MM.1S (cell line): ENCODE data around the gene FAM124A.

Source experiments
- DNase-seq: peaks from one replicate; pipeline ENCODE4 v3.0.0-alpha.2; 2015
- H2AFZ ChIP-seq: fragments of 300-600 bp; sonication (generic); 2 replicates; pipeline ENCODE4 v1.6.0; 2016; ENCODE audit warnings: antibody characterized with exemption, low read length
- H3F3A ChIP-seq: fragments of 300-600 bp; sonication (generic); 2 replicates; pipeline ENCODE4 v1.6.1; 2016; ENCODE audit warnings: mild to moderate bottlenecking, antibody characterized with exemption, low read length, moderate library complexity, mixed read lengths; ENCODE audit not compliant: insufficient read depth
- H3K27ac ChIP-seq: fragments of 300-600 bp; sonication (generic); 2 replicates; pipeline ENCODE4 v1.5.1; 2016; ENCODE audit warnings: mild to moderate bottlenecking, low read length
- H3K27me3 ChIP-seq: fragments of 300-600 bp; sonication (generic); replicated peaks from 2 replicates; pipeline ENCODE4 v1.6.0; 2016; ENCODE audit warnings: low read length; ENCODE audit not compliant: insufficient read depth
- H3K36me3 ChIP-seq: fragments of 300-600 bp; sonication (generic); replicated peaks from 2 replicates; pipeline ENCODE4 v1.6.1; 2016; ENCODE audit warnings: mild to moderate bottlenecking, low read length, mixed read lengths; ENCODE audit not compliant: insufficient read depth
- H3K4me1 ChIP-seq: fragments of 300-600 bp; sonication (generic); 2 replicates; pipeline ENCODE4 v1.6.1; 2016; ENCODE audit warnings: low read length, mixed read lengths
- H3K4me2 ChIP-seq: fragments of 300-600 bp; sonication (generic); 2 replicates; pipeline ENCODE4 v1.6.0; 2016; ENCODE audit warnings: low read depth, low read length
- H3K4me3 ChIP-seq: fragments of 300-600 bp; sonication (generic); 2 replicates; pipeline ENCODE4 v1.5.1; 2016; ENCODE audit warnings: low read length, mixed read lengths
- H3K79me2 ChIP-seq: fragments of 300-600 bp; sonication (generic); 2 replicates; pipeline ENCODE4 v1.6.1; 2016; ENCODE audit warnings: mixed run types, low read length, mixed read lengths
- H3K9ac ChIP-seq: fragments of 300-600 bp; sonication (generic); 2 replicates; pipeline ENCODE4 v1.6.1; 2016; ENCODE audit warnings: low read length, mixed read lengths
- H3K9me2 ChIP-seq: fragments of 300-600 bp; sonication (generic); replicated peaks from 2 replicates; pipeline ENCODE4 v1.6.1; 2016; ENCODE audit warnings: mild to moderate bottlenecking, low read length, mixed read lengths; ENCODE audit not compliant: insufficient read depth
- H3K9me3 ChIP-seq: fragments of 300-600 bp; sonication (generic); replicated peaks from 2 replicates; pipeline ENCODE4 v1.6.1; 2016; ENCODE audit warnings: mild to moderate bottlenecking, low read length, mixed read lengths; ENCODE audit not compliant: insufficient read depth
- H4K20me1 ChIP-seq: fragments of 300-600 bp; sonication (generic); 2 replicates; pipeline ENCODE4 v1.6.1; 2016; ENCODE audit warnings: mild to moderate bottlenecking, low read length, moderate library complexity, mixed read lengths; ENCODE audit not compliant: insufficient read depth
- CTCF ChIP-seq: fragments of 300-600 bp; sonication (generic); IDR thresholded peaks from 2 replicates; pipeline ENCODE4 v1.5.1; 2016; ENCODE audit warnings: antibody characterized with exemption, low read length, mixed read lengths
- EZH2 ChIP-seq: fragments of 300-600 bp; sonication (generic); optimal IDR thresholded peaks from 2 replicates; pipeline ENCODE3; 2017; ENCODE audit warnings: low read depth, mild to moderate bottlenecking, antibody characterized with exemption, low read length, mixed read lengths
- EZH2phosphoT487 ChIP-seq: fragments of 300-600 bp; sonication (generic); IDR thresholded peaks from 2 replicates; pipeline ENCODE4 v1.6.1; 2018; ENCODE audit warnings: antibody characterized with exemption, low read length

The FAM124A gene

DNA sequence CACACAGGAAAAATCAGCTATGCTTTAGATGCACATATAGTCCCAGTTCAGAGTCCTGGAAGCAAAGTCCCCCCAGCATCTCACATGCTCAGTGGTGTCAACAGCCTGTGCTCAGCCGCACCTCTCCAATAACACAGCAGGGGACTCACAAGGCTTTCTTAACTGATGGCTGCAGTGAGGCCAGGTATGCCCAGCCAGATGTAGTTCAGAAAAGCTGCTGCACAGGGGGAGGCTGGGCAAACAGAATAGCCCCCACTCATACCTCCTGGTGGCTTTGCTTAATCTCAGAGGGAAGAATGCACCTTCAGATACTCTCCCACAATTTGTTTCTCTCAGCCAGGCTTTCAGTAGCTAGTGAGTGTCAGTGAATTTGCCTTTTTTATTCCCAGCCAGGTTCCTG, 33.4 kb downstream of the FAM124A start:
- Histone ChIP-seq H3K4me1 (peaks cover 13% of the 10 kb centered on the region; the same call in 1 of the 2 replicates), H3K9ac (no peak overlapping the region), H3K9me2 (no peaks in the 10 kb centered on the region), H3K27ac (no peak overlapping the region), H3K79me2 (no peaks in the 10 kb centered on the region), H3K4me3 (no peak overlapping the region), H3K27me3 (no peaks in the 10 kb centered on the region), H3K36me3 (no peaks in the 10 kb centered on the region), H2AFZ (no peak overlapping the region), H3K9me3 (no peaks in the 10 kb centered on the region), H3F3A (no peaks in the 10 kb centered on the region), H3K4me2 (no peak overlapping the region), H4K20me1 (no peaks in the 10 kb centered on the region)
- no peak for DNase-seq
- TF ChIP-seq EZH2 (no peak), CTCF (no peak), EZH2phosphoT487 (no peak)

DNA sequence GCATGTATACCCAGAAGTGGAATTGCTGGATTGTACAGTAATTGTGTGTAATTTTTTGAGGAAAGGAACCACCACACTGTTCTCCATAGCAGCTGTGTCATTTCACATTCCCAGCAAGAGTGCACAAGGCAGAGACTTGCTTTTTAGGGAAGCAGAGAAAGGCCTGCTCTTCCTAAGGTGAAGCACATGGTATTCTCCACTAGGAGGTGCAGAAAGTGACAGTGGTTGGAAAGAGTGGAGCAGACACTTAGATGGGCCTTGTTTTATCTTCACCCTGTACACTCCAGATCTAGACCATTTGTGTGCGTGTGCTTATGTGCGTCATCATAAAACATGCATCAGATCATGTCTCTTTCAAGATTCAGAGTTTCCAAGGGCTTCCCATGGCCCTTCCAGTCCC, 35.0 kb downstream of the FAM124A start:
- Histone ChIP-seq H3F3A (no peaks in the 10 kb centered on the region), H3K9me2 (no peaks in the 10 kb centered on the region), H3K4me1 (peaks cover 13% of the 10 kb centered on the region; the same call in 1 of the 2 replicates), H3K79me2 (no peaks in the 10 kb centered on the region), H3K4me3 (no peak overlapping the region), H4K20me1 (no peaks in the 10 kb centered on the region), H3K27ac (no peak overlapping the region), H3K4me2 (no peak overlapping the region), H3K36me3 (no peaks in the 10 kb centered on the region), H2AFZ (no peak overlapping the region), H3K9me3 (no peaks in the 10 kb centered on the region), H3K9ac (no peak overlapping the region), H3K27me3 (no peaks in the 10 kb centered on the region)
- no peak for DNase-seq
- TF ChIP-seq CTCF (no peak), EZH2phosphoT487 (no peak), EZH2 (no peak)

DNA sequence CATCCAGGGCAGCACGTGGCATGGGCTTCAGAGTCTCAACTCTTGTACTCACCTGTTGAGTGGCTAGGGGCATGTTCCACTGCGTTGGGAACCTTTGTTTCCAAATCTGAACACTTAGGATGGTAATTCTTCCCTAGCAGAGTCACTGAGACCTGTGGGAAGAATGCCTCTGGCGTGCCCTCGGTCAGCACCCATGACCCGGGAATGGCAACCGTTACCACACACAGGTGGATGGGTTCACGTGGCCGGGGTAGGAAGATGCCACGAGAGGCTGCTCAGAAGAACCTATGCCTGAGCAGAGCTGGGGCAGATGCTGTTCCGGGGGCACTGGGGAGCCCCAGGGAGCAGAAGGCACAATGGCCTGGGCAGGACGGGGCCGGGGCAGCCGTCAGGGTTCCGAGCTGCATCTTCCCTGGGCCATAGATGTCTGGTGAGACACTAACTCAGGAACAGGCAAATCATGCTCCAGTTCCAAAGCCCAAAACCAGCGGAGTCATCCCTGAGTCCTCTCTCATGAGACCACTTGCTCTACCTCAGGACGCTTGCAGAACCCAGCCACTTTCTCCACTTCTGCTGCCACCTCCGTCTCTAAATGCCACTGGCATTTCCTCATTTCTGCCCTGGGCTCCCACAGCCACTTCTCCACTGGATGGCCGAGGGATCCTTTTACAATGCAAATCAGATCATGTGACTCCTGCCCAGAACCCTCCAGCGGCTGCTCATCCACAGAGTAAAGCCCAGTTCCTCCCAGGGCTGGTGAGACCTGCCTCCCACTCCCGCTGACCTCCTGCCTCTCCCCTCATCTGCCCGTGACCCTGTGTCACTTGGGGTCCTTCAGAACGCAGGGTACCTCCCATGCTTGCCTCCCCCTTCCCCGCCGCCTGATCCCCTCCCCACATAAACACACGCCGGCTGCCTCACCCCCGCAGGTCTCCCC, 36.7 kb downstream of the FAM124A start:
- H3K4me3 ChIP-seq: no peak overlapping the region
- TF ChIP-seq EZH2: no peak
- TF ChIP-seq EZH2phosphoT487: no peak
- TF ChIP-seq CTCF: no peak
- no peak overlapping the region for H2AFZ ChIP-seq
- H3K36me3 ChIP-seq: no peaks in the 10 kb centered on the region
- no peak overlapping the region for H3K9ac ChIP-seq
- no peak for DNase-seq
- no peaks in the 10 kb centered on the region for H3K9me3 ChIP-seq
- no peaks in the 10 kb centered on the region for H3F3A ChIP-seq
- 0 out of 2 replicates have a peak, but pooled peaks cover under 1% of the 10 kb centered on the region for H3K4me1 ChIP-seq
- H3K4me2 ChIP-seq: no peak overlapping the region
- no peaks in the 10 kb centered on the region for H3K27me3 ChIP-seq
- no peaks in the 10 kb centered on the region for H3K79me2 ChIP-seq
- no peaks in the 10 kb centered on the region for H4K20me1 ChIP-seq
- H3K9me2 ChIP-seq: no peaks in the 10 kb centered on the region
- no peak overlapping the region for H3K27ac ChIP-seq
